Vagina (tissue), 2 donors: ENCODE results near the gene PCA3.

ENCODE experiments used
- POLR2A ChIP-seq, 2 donors: fragments of 450-650 bp; IDR thresholded peaks; one replicate each; pipeline ENCODE4 v1.6.1; 2017; ENCODE audit warnings: antibody characterized with exemption in 2 of 2, mild to moderate bottlenecking in 2 of 2, moderate library complexity in 2 of 2
- TF ChIP-seq, protein P1 (sequence below), 3 experiments: fragments of 450-650 bp in 2 of 3; fragments of 200-600 bp in 1 of 3; sonication (generic) in 1 of 3; IDR thresholded peaks; one replicate each; pipeline ENCODE4 v1.5.1; 2017 to 2019; ENCODE audit warnings: antibody characterized with exemption in 3 of 3, mild to moderate bottlenecking in 2 of 3, moderate library complexity in 2 of 3

DNA sequence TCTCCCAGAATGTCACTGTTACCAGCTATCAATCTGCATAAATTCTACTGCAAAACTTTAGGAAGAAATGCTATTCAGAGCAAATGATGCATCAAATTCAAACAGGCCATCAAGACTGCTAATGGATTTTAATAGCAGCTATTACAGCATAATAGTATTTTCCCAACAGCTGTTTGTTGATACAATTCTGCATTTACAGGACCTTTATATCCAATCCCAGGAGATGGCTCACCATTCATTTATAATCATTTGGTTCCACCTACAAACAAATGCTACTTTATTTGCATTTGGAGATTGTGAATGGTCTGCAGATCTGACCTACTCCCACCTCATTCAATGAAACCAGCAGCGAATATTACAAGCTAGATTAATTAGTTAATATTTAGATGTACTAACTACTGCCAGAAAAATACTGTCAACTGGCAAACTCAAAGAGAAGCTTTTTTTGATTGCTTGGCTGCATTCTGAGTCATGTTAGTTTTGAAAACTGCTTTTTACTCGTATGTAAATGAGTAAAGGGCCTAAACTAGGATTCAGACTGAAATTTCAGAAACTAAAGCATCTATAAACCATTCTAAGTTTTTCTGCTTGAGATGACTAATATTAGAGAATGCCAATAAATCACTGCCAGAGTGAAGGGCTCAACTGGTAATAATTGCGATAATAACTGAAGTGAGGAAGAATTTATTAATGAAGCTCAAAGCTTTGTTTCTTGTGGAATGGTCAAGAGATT is 7.1 kb upstream of the PCA3 start:
- TF ChIP-seq, protein P1, sequence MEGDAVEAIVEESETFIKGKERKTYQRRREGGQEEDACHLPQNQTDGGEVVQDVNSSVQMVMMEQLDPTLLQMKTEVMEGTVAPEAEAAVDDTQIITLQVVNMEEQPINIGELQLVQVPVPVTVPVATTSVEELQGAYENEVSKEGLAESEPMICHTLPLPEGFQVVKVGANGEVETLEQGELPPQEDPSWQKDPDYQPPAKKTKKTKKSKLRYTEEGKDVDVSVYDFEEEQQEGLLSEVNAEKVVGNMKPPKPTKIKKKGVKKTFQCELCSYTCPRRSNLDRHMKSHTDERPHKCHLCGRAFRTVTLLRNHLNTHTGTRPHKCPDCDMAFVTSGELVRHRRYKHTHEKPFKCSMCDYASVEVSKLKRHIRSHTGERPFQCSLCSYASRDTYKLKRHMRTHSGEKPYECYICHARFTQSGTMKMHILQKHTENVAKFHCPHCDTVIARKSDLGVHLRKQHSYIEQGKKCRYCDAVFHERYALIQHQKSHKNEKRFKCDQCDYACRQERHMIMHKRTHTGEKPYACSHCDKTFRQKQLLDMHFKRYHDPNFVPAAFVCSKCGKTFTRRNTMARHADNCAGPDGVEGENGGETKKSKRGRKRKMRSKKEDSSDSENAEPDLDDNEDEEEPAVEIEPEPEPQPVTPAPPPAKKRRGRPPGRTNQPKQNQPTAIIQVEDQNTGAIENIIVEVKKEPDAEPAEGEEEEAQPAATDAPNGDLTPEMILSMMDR (IDR thresholded peaks at IDR 0.05), result no peak
- no peak for TF ChIP-seq POLR2A (IDR thresholded peaks at IDR 0.05)
